GM12878 (cell line): Measurements from ENCODE around the gene SEPTIN11.

Source experiments
- POLR2AphosphoS5 ChIP-seq: IDR thresholded peaks from 2 replicates; pipeline ENCODE4 v1.6.1; 2011; ENCODE audit warnings: mild to moderate bottlenecking, low read length, inconsistent platforms
- RBBP5 ChIP-seq: fragments of 200-600 bp; sonication (generic); conservative IDR thresholded peaks from 2 replicates; pipeline ENCODE4 v1.6.1; 2016
- SUZ12 ChIP-seq: fragments of 200-600 bp; sonication (generic); IDR thresholded peaks from one replicate; pipeline ENCODE4 v1.6.1; 2018; ENCODE audit warnings: antibody characterized with exemption, mild to moderate bottlenecking; ENCODE audit not compliant: unreplicated experiment
- TCF7 ChIP-seq: IDR thresholded peaks from 2 replicates; pipeline ENCODE4 v1.6.1; 2014; ENCODE audit warnings: antibody characterized with exemption, borderline replicate concordance
- TF ChIP-seq, protein P1 (sequence below): IDR thresholded peaks from 2 replicates; pipeline ENCODE4 v1.6.1; 2011; ENCODE audit warnings: low read depth, mild to moderate bottlenecking, low read length, moderate library complexity, borderline replicate concordance; ENCODE audit errors: extremely low read depth
- TF ChIP-seq, protein P2 (sequence below): IDR thresholded peaks from 2 replicates; pipeline ENCODE4 v1.6.1; 2012; ENCODE audit warnings: mild to moderate bottlenecking, low read depth, low read length
- TF ChIP-seq, protein P3 (sequence below), 3 experiments: IDR thresholded peaks in 2 of 3; conservative IDR thresholded peaks in 1 of 3; 2 replicates each; pipeline ENCODE4 v1.5.1; 2011; ENCODE audit warnings: low read depth in 3 of 3, low read length in 3 of 3, mild to moderate bottlenecking in 3 of 3, control low read depth in 2 of 3, moderate library complexity in 2 of 3, inconsistent platforms in 1 of 3, mixed read lengths in 1 of 3; ENCODE audit not compliant: control insufficient read depth in 2 of 3, insufficient read depth in 1 of 3; ENCODE audit errors: extremely low read depth in 1 of 3

DNA sequence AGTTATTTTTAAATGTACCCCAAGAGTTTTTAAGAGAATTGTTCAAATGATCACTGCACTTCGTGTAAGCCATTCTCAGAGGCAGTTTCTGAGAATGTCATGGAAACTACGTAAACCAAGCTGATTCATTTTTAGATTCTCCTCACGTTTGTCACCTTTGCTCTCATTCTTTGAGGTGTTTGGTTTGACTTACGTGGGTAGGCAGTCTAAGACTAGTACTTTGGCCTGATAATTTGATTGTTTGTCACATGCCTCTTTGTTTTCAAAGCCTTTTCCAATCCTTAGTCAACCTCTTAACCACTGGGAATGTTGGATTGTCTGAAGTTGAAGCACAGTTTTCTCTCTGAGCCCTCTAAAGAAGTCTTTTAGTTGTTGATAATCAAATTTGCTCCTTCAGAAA lies 10.5 kb downstream of the SEPTIN11 start:
- no peak for TF ChIP-seq TCF7
- no peak for TF ChIP-seq POLR2AphosphoS5
- TF ChIP-seq, protein P1, sequence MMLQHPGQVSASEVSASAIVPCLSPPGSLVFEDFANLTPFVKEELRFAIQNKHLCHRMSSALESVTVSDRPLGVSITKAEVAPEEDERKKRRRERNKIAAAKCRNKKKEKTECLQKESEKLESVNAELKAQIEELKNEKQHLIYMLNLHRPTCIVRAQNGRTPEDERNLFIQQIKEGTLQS: no peak
- TF ChIP-seq RBBP5: no peak
- TF ChIP-seq, protein P2, sequence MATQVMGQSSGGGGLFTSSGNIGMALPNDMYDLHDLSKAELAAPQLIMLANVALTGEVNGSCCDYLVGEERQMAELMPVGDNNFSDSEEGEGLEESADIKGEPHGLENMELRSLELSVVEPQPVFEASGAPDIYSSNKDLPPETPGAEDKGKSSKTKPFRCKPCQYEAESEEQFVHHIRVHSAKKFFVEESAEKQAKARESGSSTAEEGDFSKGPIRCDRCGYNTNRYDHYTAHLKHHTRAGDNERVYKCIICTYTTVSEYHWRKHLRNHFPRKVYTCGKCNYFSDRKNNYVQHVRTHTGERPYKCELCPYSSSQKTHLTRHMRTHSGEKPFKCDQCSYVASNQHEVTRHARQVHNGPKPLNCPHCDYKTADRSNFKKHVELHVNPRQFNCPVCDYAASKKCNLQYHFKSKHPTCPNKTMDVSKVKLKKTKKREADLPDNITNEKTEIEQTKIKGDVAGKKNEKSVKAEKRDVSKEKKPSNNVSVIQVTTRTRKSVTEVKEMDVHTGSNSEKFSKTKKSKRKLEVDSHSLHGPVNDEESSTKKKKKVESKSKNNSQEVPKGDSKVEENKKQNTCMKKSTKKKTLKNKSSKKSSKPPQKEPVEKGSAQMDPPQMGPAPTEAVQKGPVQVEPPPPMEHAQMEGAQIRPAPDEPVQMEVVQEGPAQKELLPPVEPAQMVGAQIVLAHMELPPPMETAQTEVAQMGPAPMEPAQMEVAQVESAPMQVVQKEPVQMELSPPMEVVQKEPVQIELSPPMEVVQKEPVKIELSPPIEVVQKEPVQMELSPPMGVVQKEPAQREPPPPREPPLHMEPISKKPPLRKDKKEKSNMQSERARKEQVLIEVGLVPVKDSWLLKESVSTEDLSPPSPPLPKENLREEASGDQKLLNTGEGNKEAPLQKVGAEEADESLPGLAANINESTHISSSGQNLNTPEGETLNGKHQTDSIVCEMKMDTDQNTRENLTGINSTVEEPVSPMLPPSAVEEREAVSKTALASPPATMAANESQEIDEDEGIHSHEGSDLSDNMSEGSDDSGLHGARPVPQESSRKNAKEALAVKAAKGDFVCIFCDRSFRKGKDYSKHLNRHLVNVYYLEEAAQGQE: no peak
- TF ChIP-seq SUZ12: no peak
- TF ChIP-seq, protein P3, sequence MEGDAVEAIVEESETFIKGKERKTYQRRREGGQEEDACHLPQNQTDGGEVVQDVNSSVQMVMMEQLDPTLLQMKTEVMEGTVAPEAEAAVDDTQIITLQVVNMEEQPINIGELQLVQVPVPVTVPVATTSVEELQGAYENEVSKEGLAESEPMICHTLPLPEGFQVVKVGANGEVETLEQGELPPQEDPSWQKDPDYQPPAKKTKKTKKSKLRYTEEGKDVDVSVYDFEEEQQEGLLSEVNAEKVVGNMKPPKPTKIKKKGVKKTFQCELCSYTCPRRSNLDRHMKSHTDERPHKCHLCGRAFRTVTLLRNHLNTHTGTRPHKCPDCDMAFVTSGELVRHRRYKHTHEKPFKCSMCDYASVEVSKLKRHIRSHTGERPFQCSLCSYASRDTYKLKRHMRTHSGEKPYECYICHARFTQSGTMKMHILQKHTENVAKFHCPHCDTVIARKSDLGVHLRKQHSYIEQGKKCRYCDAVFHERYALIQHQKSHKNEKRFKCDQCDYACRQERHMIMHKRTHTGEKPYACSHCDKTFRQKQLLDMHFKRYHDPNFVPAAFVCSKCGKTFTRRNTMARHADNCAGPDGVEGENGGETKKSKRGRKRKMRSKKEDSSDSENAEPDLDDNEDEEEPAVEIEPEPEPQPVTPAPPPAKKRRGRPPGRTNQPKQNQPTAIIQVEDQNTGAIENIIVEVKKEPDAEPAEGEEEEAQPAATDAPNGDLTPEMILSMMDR (IDR thresholded peaks at IDR 0.05 in 2 of 3, conservative IDR thresholded peaks at IDR 0.05 in 1 of 3; ENCODE audit: control insufficient read depth in 2 of 3, extremely low read depth in 1 of 3, insufficient read depth in 1 of 3, low read depth in 3 of 3, low read length in 3 of 3): no peak
